ENCODE data around the gene SPRR2E. TPM values are rescaled to one million over a fixed set of nuclear protein-coding genes. Genes with fewer than 3 reads are reported as not detected.
"Not testable (repeated sequence)": the region's sequence is repeated elsewhere in the genome, so short reads cannot be mapped to it uniquely, and the experiment has no call there.

The SPRR2E gene
- total RNA-seq: not detected

GRCh38 chr1:153094426-153094825 is at the start of gene SPRR2E:
SPRR2E (minus strand) TSS chr1:153094526; CDS start chr1:153093751, 775 bp downstream.
- Mint-ChIP-seq H3K4me1 (no peaks in the 10 kb centered on the region), H3K27me3 (peaks cover 5% of the 10 kb centered on the region), H3K27ac (no peak within 1 kb of the TSS), H3K4me3 (no peak within 1 kb of the TSS), H3K9me3 (no peaks in the 10 kb centered on the region), H3K36me3 (no peaks in the 10 kb centered on the region)
- DNase-seq: no peak

GRCh38 chr1:153141377-153141776 is 47.1 kb upstream of the SPRR2E start:
- no peak overlapping the region for H3K4me3 Mint-ChIP-seq
- no peak for DNase-seq
- peaks cover 42% of the 10 kb centered on the region for H3K27me3 Mint-ChIP-seq
- no peaks in the 10 kb centered on the region for H3K4me1 Mint-ChIP-seq
- H3K9me3 Mint-ChIP-seq: no peaks in the 10 kb centered on the region
- no peaks in the 10 kb centered on the region for H3K36me3 Mint-ChIP-seq
- H3K27ac Mint-ChIP-seq: no peak overlapping the region

- Mint-ChIP-seq H3K4me3 (no peak overlapping the region), H3K4me1 (no peaks in the 10 kb centered on the region), H3K27me3 (peaks cover 45% of the 10 kb centered on the region), H3K36me3 (no peaks in the 10 kb centered on the region), H3K9me3 (no peaks in the 10 kb centered on the region), H3K27ac (no peak overlapping the region)
- no peak for DNase-seq
Observed at GRCh38 chr1:153140484-153140883, 46.2 kb upstream of the SPRR2E start.

- H3K27ac Mint-ChIP-seq: no peak overlapping the region
- no peaks in the 10 kb centered on the region for H3K4me1 Mint-ChIP-seq
- peaks cover 63% of the 10 kb centered on the region for H3K27me3 Mint-ChIP-seq
- no peak overlapping the region for H3K4me3 Mint-ChIP-seq
- no peaks in the 10 kb centered on the region for H3K36me3 Mint-ChIP-seq
- H3K9me3 Mint-ChIP-seq: no peaks in the 10 kb centered on the region
- DNase-seq: no peak
Observed at GRCh38 chr1:153133743-153134142, 39.4 kb upstream of the SPRR2E start.

- no peak overlapping the region for H3K27ac Mint-ChIP-seq
- no peaks in the 10 kb centered on the region for H3K36me3 Mint-ChIP-seq
- H3K9me3 Mint-ChIP-seq: no peaks in the 10 kb centered on the region
- no peak overlapping the region for H3K4me3 Mint-ChIP-seq
- no peak for DNase-seq
- H3K4me1 Mint-ChIP-seq: no peaks in the 10 kb centered on the region
- peaks cover 60% of the 10 kb centered on the region for H3K27me3 Mint-ChIP-seq
Observed at GRCh38 chr1:153133267-153133666, 38.9 kb upstream of the SPRR2E start.

GRCh38 chr1:153128688-153129087 is 34.4 kb upstream of the SPRR2E start:
- DNase-seq, H3K27ac Mint-ChIP-seq, H3K36me3 Mint-ChIP-seq, H3K4me1 Mint-ChIP-seq, H3K4me3 Mint-ChIP-seq: not testable (repeated sequence)
- Mint-ChIP-seq H3K27me3 (peaks cover 25% of the 10 kb centered on the region), H3K9me3 (peaks cover 14% of the 10 kb centered on the region)

GRCh38 chr1:153127296-153127695 is 33.0 kb upstream of the SPRR2E start:
- Mint-ChIP-seq H3K9me3 (peaks cover 14% of the 10 kb centered on the region), H3K4me3 (no peak overlapping the region), H3K27ac (no peak overlapping the region), H3K36me3 (no peaks in the 10 kb centered on the region), H3K27me3 (peaks cover 15% of the 10 kb centered on the region), H3K4me1 (no peaks in the 10 kb centered on the region)
- no peak for DNase-seq

- Mint-ChIP-seq H3K36me3 (no peaks in the 10 kb centered on the region), H3K4me1 (no peaks in the 10 kb centered on the region), H3K27ac (no peak overlapping the region), H3K4me3 (no peak overlapping the region), H3K9me3 (peaks cover 14% of the 10 kb centered on the region), H3K27me3 (peaks cover 19% of the 10 kb centered on the region)
- DNase-seq: no peak
Observed at GRCh38 chr1:153125536-153125935, 31.2 kb upstream of the SPRR2E start.

- Mint-ChIP-seq H3K9me3 (peaks cover 14% of the 10 kb centered on the region), H3K27me3 (peaks cover 21% of the 10 kb centered on the region)
- not testable (repeated sequence) for H3K4me1 Mint-ChIP-seq, H3K36me3 Mint-ChIP-seq, H3K27ac Mint-ChIP-seq, H3K4me3 Mint-ChIP-seq, DNase-seq
Observed at GRCh38 chr1:153123793-153124192, 29.5 kb upstream of the SPRR2E start.

- Mint-ChIP-seq H3K36me3 (no peaks in the 10 kb centered on the region), H3K9me3 (peaks cover 14% of the 10 kb centered on the region), H3K27me3 (peaks cover 28% of the 10 kb centered on the region), H3K27ac (no peak overlapping the region), H3K4me1 (no peaks in the 10 kb centered on the region), H3K4me3 (no peak overlapping the region)
- no peak for DNase-seq
Observed at GRCh38 chr1:153122831-153123421, 28.6 kb upstream of the SPRR2E start.

GRCh38 chr1:153120945-153121344 is 26.6 kb upstream of the SPRR2E start:
- Mint-ChIP-seq H3K4me1 (no peaks in the 10 kb centered on the region), H3K27me3 (peaks cover 39% of the 10 kb centered on the region), H3K9me3 (peaks cover 14% of the 10 kb centered on the region), H3K36me3 (no peaks in the 10 kb centered on the region), H3K4me3 (no peak overlapping the region), H3K27ac (no peak overlapping the region)
- DNase-seq: no peak

GRCh38 chr1:153119491-153119971 is 25.2 kb upstream of the SPRR2E start:
- Mint-ChIP-seq H3K27ac (no peak overlapping the region), H3K36me3 (no peaks in the 10 kb centered on the region), H3K9me3 (no peaks in the 10 kb centered on the region), H3K27me3 (peaks cover 42% of the 10 kb centered on the region), H3K4me3 (no peak overlapping the region), H3K4me1 (no peaks in the 10 kb centered on the region)
- no peak for DNase-seq

- H3K36me3 Mint-ChIP-seq, H3K27ac Mint-ChIP-seq, H3K4me1 Mint-ChIP-seq, H3K4me3 Mint-ChIP-seq, H3K9me3 Mint-ChIP-seq, DNase-seq: not testable (repeated sequence)
- H3K27me3 Mint-ChIP-seq: peaks cover 37% of the 10 kb centered on the region
Observed at GRCh38 chr1:153115264-153115663, 20.9 kb upstream of the SPRR2E start.

- no peak for DNase-seq
- Mint-ChIP-seq H3K4me3 (no peak within 1 kb of the TSS), H3K27me3 (peaks cover 29% of the 10 kb centered on the region), H3K36me3 (no peaks in the 10 kb centered on the region), H3K4me1 (no peaks in the 10 kb centered on the region), H3K9me3 (no peaks in the 10 kb centered on the region), H3K27ac (no peak within 1 kb of the TSS)
Observed at GRCh38 chr1:153113416-153113815, 19.1 kb upstream of the SPRR2E start, which contains the start of gene SPRR2F. SPRR2F (minus strand) TSS chr1:153113516; CDS start chr1:153112733, 783 bp downstream.

GRCh38 chr1:153112454-153112853 is 18.1 kb upstream of the SPRR2E start:
- not testable (repeated sequence) for H3K27ac Mint-ChIP-seq, H3K9me3 Mint-ChIP-seq
- H3K27me3 Mint-ChIP-seq: peaks cover 26% of the 10 kb centered on the region

GRCh38 chr1:153100245-153100644 is 5.9 kb upstream of the SPRR2E start:
- H3K27ac Mint-ChIP-seq: no peak overlapping the region
- DNase-seq: no peak
- peaks cover 15% of the 10 kb centered on the region for H3K27me3 Mint-ChIP-seq
- no peaks in the 10 kb centered on the region for H3K9me3 Mint-ChIP-seq
- no peaks in the 10 kb centered on the region for H3K36me3 Mint-ChIP-seq
- no peaks in the 10 kb centered on the region for H3K4me1 Mint-ChIP-seq
- H3K4me3 Mint-ChIP-seq: no peak overlapping the region

More at GRCh38 chr1:153112454-153112853, 18.1 kb upstream of the SPRR2E start:
- not testable (repeated sequence) for H3K36me3 Mint-ChIP-seq, H3K4me1 Mint-ChIP-seq, DNase-seq, H3K4me3 Mint-ChIP-seq

Measured in activated naive CD8-positive, alpha-beta T cell treated with anti-CD3 and anti-CD28 coated beads for 36 hours (primary cell).